HG03060 (cell line): Measurements from ENCODE around the gene DBNDD2.

Experiments used
- ATAC-seq: cut with Tn5 transposase; IDR thresholded peaks from one replicate; pipeline ENCODE4 v1.9.1; 2021; ENCODE audit warnings: low read depth, moderate number of reproducible peaks; ENCODE audit not compliant: unreplicated experiment

The DBNDD2 gene

GRCh38 chr20:45413479-45413878 is 5.4 kb downstream of the DBNDD2 start:
- no peak for ATAC-seq

GRCh38 chr20:45415822-45416637 is 7.9 kb downstream of the DBNDD2 start, which contains the start of gene PIGT:
Gene PIGT, plus strand, starts transcription at chr20:45416141. Its CDS starts 16 bp downstream, at chr20:45416157.
- peak; percentile 28 for ATAC-seq

GRCh38 chr20:45416917-45417316 is 8.8 kb downstream of the DBNDD2 start:
- ATAC-seq = no peak

- peak; percentile 87 for ATAC-seq
Measured at GRCh38 chr20:45419188-45420091, 11.4 kb downstream of the DBNDD2 start.

GRCh38 chr20:45420125-45420524 is 12.0 kb downstream of the DBNDD2 start:
- ATAC-seq = no peak

GRCh38 chr20:45423700-45424099 is 15.6 kb downstream of the DBNDD2 start:
- no peak for ATAC-seq

GRCh38 chr20:45425561-45425960 is 17.5 kb downstream of the DBNDD2 start:
- ATAC-seq = no peak

- no peak for ATAC-seq
Measured at GRCh38 chr20:45426320-45427016, 18.4 kb downstream of the DBNDD2 start.

- ATAC-seq = no peak
Measured at GRCh38 chr20:45427236-45428149, 19.4 kb downstream of the DBNDD2 start.

GRCh38 chr20:45429618-45430017 is 21.5 kb downstream of the DBNDD2 start:
- ATAC-seq = no peak

- ATAC-seq = peak; percentile 85
Measured at GRCh38 chr20:45432294-45432693, 24.2 kb downstream of the DBNDD2 start.

GRCh38 chr20:45433316-45433715 is 25.2 kb downstream of the DBNDD2 start:
- no peak for ATAC-seq

GRCh38 chr20:45433976-45434375 is 25.9 kb downstream of the DBNDD2 start:
- no peak for ATAC-seq

- ATAC-seq = no peak
Measured at GRCh38 chr20:45436732-45437485, 28.8 kb downstream of the DBNDD2 start.

- no peak for ATAC-seq
Measured at GRCh38 chr20:45440424-45440823, 32.3 kb downstream of the DBNDD2 start.

- ATAC-seq = no peak
Measured at GRCh38 chr20:45440891-45441685, 33.0 kb downstream of the DBNDD2 start.

GRCh38 chr20:45441746-45442145 is 33.7 kb downstream of the DBNDD2 start:
- ATAC-seq = no peak

GRCh38 chr20:45444050-45444449 is 36.0 kb downstream of the DBNDD2 start:
- no peak for ATAC-seq
